ENCODE data around the gene OGFOD3.

The OGFOD3 gene

DNA sequence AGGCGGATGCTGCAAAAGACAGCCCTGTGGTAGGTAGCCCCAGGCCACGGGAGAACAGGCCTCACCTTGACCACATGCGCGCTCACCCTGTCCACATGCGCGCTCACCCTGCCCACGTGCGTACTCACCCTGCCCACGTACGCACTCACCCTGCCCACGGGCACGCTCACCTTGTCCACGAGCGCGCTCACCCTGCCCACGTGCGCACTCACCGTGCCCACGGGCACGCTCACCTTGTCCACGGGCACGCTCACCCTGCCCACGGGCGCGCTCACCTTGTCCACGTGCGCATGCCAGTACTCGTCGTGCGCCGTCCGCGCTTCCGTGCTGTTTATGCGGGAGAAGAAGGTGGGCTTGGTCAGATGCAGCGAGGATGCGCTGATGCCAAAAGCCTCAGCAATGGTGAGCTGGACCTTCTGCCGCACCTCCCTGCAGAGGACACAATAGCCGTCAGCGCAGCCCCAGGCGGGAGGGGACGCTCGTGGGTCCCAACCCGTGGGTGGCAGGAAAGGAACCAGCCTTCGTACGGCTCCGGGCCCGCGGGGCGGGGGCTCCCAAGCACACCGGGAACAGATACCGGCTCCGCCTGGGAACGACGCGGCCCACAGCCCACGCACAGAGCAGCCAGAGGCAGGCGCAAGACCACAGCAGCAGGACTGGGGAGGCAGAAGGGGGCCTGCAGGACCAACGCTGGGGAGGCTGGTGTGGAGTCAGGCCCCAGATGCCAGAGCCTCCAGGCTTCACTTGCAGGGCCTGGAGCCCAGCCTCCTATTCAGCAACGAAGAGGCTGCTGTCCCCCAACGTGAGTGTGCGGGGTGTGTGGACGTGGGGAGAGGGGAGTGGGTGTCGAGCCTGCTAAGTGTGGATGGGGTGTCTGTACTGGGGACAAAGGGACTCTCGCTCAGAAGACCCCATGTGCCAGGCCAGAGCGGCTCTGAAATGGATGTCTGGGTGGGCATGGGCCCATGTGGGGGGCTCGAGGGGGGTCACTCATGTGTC is 14.4 kb downstream of the OGFOD3 start:
- no peak for DNase-seq

DNA sequence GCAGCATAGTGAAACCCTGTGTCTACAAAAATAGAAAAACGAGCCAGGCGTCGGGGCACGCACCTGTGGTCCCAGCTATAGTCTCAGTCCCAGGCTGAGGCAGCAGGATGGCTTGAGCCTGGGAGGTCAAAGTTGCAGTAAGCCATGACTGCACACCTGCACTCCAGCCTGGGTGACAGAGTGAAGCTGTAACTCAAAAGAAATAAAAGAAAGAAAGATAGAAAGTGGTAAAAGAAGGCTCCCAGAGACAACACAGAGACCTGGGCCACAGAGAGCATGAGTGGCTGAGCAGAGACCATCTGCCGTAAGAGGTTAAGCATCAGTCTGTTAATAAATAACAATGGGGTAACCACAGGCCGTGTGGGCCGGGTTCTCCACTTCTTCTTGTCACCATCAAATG is 15.5 kb downstream of the OGFOD3 start:
- DNase-seq = no peak

DNA sequence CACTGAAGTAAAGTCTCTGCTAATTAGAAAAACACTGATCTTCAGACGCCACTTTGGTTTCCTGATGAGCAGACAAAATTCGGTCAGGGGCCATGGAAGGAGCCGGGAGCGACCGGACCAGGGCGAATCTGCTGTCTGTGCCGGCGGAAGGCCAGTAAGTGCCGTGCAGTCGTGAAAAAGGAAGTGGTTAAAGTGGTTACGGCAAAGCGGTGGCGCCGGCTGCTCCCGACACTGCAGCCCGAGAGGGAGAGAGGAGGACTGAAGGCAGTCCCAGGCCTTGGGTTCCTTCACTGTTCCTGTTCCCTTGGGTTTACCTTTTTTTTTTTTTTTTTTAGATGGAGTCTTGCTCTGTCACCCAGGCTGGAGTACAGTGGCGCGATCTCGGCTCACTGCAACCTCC is 17.6 kb downstream of the OGFOD3 start:
- DNase-seq = peak; percentile 74

GRCh38 chr17:82400206-82400605 is 18.2 kb downstream of the OGFOD3 start:
- DNase-seq = no peak

DNA sequence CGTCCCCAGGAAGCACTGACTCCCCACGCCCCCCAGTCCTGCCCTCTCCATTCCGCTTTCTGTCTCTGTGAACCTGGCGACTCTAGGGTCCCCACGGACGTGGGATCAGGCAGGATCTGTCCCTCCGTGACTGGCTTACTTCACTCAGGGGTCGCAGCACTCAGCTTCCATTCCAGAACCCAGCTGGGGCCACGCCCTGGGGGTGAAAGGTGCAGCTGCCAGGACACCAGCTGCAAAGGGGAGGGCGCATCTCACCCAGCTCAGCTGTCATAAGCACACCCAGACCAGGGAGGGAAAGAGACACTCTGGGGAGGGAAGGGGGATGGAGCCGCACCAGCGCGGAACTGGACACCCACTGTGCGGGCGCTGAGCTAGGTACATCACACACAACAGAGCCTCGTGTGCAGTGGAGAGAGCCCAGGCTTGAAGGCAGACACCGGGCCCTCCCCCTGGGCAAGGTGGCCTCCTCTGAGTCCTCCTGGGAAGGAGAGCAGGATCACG is 18.7 kb downstream of the OGFOD3 start:
- DNase-seq = no peak

DNA sequence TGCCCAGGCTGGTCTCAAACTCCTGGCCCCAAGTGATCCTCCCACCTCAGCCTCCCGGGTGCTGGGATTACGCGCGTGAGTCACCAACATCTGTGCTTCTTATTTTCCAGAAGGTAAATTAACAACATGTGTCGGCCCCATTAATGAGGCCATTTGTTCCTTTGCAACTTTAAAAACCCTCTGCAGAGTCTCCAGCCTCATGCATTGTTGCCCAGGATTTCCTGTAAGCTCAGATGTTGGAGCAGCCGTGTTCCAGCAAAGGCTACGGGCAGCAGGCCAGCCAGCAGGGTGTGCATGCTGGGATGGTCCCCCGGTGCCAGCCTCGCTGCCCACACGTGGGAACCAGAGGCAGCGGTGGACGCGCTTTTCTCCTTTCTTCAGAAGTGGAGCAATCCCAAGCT is 19.3 kb downstream of the OGFOD3 start:
- DNase-seq = no peak

DNA sequence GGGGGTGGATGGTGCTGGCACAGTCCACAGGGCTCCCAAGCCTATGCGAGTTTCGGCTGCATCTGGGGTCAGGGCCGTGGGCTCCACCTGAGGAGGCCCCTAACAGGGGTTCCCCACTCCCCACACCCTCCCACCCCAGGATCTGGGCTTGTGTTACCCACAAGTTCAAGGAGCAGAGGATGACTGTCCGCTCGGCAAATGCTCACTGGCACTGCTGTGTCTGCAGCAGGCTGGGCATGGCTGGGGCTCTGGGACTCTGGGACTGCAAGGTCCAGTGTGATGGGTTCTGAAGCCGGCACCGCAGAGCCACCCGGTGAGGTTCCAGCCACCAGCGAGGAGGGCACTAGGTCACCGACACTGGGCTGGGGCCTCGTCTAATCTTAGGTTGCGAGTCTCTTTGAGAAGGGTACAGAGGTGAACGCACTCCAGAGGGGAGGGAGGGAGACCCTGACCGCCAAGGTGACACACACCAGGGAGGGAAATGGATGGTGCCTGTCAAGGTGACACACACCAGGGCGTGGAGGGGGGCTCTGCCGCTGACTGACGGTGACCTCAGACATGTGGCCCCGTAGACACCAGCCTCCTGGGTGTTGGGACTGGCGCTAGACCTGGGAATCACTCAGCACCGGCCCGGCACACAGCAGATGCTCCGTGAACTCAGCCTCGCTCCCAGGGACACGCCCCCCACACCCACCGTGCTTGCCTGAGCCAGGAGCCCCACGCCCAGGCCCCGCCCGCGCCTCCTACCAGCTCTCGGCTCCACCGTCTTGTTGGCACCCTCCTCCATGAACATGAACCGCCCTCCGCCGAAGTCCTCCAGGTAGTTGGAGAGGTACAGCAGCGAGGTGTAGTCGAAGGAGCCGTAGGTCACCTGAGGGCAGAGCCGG is 20.7 kb downstream of the OGFOD3 start:
- DNase-seq = no peak

GRCh38 chr17:82396601-82397435 is 21.6 kb downstream of the OGFOD3 start:
- DNase-seq = no peak

DNA sequence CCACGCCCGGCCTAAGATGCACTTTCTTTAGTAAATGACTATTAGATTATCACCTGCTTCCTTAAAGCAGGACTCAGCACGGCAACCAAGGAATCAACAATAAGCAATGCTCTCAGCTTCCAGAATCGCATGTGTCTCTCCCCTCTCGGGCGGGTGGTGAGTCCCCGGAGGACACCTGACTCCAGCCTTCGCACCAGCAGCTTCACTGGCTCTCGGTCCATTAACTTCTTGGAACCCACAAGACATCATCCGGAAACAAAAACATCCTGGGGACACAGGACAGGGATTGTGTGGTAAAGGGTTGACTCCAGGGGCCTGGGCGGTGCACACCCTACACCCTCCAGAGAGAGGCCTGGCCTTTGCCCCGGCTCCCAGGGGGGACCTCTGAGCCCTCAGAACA is 24.1 kb downstream of the OGFOD3 start:
- DNase-seq = no peak

DNA sequence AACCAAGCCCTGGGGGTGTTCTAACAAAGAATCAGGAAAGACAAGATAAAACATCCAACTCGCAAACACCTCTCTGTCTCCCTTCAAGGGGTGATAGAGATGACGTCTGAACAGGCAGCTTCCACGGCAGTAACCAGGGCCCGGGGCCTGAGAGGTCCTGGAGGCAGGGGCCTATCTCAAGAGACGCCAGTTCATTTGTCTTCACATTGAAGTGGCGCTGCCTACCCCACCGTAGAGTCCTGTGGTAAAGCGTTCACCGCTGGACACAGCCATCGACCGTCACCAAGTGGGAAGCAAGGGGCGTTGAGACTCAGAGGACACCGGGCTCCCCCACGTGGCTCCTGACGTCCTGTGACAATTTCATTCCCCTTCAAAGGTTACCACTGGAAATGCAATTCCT is 25.4 kb downstream of the OGFOD3 start:
- no peak for DNase-seq

- no peak for DNase-seq
Measured at GRCh38 chr17:82392209-82392920, 26.0 kb downstream of the OGFOD3 start.

DNA sequence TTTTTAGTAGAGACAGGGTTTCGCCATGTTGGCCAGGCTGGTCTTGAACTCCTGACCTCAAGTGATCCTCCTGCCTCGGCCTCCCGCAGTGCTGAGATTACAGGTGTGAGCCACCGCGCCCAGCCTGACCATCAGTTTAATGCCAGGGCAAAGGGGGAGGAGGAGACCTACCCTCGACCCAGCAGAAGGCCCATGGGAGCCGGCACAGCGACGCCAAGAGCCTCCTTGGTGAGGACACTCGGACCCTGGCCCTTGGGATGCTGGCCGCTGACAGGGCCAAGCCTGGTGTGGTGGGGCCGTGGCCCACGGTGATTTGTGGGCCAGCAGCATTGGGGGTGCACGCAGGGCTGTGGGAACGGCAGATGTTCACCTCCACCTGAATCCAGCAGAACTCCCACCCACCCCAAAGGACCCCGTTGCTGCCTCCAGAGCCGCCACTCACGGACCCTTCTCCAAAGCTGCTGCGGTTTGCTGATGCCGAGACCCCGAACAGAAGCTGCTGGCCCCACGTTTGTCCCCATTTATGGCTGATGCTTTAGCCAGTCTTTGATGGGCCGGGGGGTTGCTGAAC is 26.8 kb downstream of the OGFOD3 start:
- no peak for DNase-seq

DNA sequence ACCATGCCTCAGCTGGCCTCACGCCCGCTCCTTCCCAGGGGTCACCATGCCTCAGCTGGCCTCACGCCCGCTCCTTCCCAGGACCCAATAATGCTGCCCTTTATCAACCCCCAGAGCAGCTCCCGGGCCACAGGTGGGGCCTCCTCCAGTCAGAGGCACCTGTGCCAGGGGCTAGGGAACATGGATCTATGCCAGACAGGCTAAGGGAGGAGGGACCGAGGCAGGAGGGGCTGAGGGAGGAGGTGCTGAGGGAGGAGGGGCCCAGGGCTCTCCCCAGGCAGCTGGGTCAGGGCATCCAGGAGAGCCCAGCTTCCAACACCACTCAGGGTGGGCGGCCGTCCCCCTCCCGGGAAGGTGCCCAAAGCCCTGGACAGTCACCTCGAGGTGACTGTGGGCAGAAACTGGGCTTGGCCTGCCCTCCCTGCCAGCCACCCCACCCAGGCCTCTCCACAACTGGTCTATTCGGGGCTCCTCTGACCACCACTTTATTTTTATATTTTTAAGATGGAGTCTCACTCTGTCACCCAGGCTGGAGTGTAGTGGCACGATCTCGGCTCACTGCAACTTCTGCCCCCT is 27.4 kb downstream of the OGFOD3 start:
- no peak for DNase-seq

- no peak for DNase-seq
Measured at GRCh38 chr17:82390015-82390859, 28.1 kb downstream of the OGFOD3 start.

DNA sequence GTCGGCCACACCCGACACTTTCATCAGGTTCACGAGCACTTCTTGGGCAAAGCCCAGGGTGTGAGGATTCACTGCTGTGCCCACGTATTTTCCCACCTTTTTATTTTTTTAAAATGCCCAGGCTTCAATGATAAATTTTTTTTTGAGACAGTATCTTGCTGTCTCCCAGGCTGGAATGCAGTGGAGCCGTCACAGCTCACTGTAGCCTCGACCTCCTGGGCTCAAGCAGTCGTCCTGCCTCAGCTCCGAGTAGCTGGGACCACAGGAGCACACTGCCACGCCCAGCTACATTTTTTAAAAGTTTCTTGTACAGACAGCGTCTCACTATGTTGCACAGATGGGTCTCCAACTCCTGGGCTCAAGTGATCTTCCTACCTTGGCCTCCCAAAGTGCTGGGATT is 29.0 kb downstream of the OGFOD3 start:
- no peak for DNase-seq

GRCh38 chr17:82388922-82389283 is 29.5 kb downstream of the OGFOD3 start:
- no peak for DNase-seq

GRCh38 chr17:82388223-82388921 is 30.0 kb downstream of the OGFOD3 start:
- DNase-seq = no peak

GRCh38 chr17:82387705-82388106 is 30.7 kb downstream of the OGFOD3 start:
- DNase-seq = no peak

- DNase-seq = no peak
Measured at GRCh38 chr17:82386881-82387704, 31.3 kb downstream of the OGFOD3 start.
